Measurements from ENCODE around the gene ACOX1.

ACOX1 gene

GRCh38 chr17:75908201-75908600, 70.8 kb downstream of the ACOX1 start:
- DNase-seq (ENCODE audit: low spot score) = no peak

DNA sequence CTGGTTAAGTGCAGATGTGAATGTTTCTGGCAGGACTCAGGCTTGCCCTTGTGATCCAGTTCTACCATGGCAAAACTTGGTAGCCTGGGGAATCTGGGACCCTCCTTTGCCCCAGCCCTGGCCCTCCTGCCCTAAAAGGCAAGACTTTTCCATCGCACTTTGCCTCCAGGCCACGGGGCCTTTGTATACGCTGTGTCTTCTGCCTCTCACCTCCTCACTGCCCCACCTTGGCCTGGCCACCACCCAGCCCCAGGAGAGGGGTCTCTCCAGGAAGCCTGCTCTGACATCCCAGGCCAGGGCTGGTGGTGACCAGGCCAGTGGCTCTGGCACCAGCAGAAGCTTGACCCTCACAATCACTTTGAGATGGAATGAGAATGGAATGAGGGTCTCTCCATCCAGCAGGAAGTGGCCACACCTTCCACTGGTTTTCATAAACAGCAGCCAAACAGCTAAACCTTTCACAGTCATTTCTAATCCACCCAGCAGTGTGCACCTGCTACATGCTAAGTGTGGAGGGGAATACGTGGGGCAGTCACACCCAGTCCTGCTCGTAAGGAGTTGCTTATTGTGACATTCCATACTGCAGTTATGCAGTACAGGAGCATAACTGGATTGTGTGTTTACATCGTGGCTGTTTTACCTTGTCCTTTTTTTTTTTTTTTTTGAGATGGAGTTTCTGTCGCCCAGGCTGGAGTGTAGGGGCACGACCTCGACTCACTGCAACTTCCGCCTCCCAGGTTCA, 72.7 kb downstream of the ACOX1 start:
- no peak for DNase-seq (ENCODE audit: low spot score)

DNA sequence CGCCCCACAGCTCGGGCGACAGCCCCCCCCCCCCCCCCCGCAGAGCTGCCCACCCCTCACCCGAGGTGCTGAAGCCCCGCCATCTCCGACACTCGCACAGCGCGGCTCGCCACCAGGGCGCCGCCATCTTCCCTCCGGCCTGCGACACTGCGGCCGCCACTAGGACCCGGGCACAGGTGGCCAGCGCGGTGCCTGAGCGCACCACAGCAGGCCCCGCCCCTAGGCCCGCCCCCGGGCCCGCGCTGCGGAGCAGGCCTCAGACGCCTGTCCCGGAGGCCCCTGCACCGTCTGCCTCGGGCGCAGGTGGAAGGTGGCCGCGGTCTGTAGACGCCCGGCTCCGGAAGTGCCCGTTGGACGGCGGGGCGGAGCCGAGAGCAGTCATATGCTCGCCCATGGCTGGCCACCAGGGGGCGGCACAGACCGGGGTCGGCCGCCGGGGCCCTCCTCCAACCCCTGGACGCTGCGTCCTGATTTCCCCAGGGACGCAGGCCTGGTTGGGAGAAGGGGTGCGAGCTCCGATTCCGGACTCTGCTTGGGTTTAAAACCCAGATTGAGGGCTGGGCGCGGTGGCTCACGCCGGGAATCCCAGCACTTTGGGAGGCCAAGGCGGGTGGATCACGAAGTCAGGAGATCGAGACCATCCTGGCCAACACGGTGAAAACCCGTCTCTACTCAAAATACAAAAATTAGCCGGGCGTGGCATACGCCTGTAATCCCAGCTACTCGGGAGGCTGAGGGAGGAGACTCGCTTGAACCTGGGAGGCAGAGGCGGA, 74.0 kb downstream of the ACOX1 start, which contains the start of gene MRPL38:
Gene MRPL38, minus strand, starts transcription at position 136 of the 773 bp plus-strand sequence. Its CDS starts 9 bp downstream, at position 127.
- peak; percentile 96 for DNase-seq (ENCODE audit: low spot score)

GRCh38 chr17:75902406-75902805, 76.6 kb downstream of the ACOX1 start:
- no peak for DNase-seq (ENCODE audit: low spot score)

DNA sequence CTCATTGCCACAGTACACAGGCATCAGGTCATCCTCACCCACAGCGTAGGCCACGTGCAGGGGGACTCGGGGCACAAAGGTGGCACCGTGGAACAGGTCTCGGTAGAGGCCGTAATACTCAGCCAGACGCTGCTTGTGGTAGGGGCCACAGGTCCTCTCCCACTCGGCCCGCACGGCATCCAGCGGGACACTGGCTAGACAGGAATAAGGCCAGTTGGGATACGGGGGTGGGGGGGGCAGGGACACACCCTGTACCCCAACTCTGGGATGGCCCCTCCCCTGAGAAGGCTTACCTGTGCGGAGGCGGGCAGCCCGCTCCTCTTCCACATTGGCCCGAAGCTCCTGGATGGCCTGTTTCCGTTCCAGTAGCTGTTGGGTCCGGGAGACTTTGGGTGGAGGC, 77.2 kb downstream of the ACOX1 start:
- no peak for DNase-seq (ENCODE audit: low spot score)

GRCh38 chr17:75900691-75901533, 78.1 kb downstream of the ACOX1 start:
- DNase-seq (ENCODE audit: low spot score) = no peak

- DNase-seq (ENCODE audit: low spot score) = no peak
These were observed 79.0 kb downstream of the ACOX1 start for GRCh38 chr17:75899767-75900468.

GRCh38 chr17:75899353-75899752, 79.6 kb downstream of the ACOX1 start:
- DNase-seq (ENCODE audit: low spot score) = no peak

GRCh38 chr17:75898791-75899190, 80.2 kb downstream of the ACOX1 start:
- no peak for DNase-seq (ENCODE audit: low spot score)

DNA sequence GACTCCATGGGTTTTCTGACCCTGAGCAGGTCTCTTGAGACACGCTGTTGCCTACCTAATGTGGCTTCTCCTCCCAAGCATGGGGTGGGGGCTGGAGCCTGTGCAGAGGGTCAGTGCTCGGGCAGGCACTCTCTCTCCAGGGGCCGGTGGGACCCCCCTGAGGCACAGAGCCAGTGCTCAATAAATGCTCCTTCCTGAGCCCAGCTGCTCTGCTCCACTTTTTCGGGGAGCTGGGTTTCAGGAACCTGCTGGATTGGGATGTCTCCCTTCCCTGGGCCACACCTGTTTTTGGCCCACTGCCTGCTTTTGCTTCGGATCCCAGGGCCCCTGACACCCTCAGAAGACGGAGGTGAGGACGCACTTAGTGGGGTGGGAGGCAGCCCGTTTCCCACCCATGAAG, 80.9 kb downstream of the ACOX1 start:
- DNase-seq (ENCODE audit: low spot score) = no peak

DNA sequence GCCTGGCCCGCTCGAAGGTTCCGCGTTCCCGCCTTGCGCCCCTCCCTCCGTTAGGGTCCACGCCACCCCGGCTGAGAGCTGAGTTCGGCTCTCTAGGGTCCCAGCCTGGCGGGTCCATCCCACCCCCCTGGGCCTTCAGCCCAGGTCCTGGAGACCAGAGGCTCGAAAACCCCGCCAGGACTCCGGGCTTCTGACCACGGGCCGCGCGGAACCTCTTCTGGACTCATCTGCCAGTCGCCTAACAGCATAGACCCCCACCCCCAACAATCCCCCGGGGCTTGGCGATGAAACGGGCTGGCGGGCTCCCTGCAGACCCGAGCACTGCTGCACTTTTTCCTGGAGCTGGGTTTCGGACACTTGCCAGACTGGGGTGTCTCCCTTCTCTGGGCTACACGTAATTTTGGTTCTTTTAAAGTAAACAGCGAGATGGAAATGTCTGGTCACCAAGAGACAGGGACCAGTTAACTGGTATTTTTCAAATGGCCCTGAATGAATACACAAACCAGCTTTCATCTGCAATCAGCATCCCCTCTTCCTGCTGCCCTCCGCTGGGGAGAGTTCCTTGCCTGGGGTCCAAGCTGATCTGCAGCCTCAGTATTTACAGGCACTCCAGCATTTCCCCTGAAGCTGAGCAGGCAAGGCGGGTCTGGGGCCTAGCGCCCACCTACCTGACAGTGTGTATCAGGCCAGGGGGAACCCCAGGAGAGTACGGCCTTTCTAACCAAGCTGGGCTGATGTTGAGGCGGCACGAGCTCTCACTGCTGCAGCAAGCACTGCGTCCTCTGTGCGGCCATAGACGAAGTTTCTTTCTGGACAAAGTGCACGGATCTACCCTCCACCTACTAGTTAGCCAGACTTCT, 81.6 kb downstream of the ACOX1 start:
- no peak for DNase-seq (ENCODE audit: low spot score)

DNA sequence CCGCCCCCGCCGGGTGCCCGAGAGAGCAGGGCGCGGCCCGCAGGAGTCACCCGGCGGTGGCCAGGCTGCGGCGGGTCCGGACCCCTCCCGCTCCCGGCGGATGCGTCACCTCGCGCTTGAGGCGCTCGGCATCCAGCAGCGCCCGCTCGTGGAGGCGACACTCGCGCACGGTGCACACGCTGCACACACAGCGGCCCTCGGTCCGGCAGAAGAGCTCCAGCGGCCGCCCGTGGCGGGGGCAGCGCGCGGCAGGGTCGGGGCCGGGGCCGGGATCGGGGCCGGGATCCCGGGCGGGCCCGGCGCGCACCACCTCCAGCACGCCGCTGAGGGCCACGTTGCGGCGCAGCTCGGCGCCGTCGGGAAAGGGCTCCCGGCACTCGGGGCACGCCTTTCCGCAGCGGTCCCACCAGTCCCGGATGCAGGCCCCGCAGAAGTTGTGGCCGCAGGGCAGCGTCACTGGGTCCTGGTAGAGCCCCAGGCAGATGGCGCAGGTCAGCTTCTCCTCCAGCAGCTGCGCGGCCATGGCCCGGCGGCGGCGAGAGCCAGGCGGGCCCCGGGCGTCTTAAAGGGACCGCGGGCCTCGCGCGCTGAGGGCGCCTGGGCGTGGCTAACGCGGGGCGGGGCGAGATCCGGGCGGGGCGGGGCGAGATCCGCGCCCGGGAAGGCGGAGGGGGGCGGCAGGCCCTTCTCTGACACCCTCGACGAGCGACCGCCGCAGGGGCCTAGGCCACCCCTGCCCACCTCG, 82.4 kb downstream of the ACOX1 start, which contains the start of gene TRIM65:
Gene TRIM65, minus strand, starts transcription at position 537 of the 745 bp plus-strand sequence. Its CDS starts 14 bp downstream, at position 523.
- peak; percentile 84 for DNase-seq (ENCODE audit: low spot score)

GRCh38 chr17:75895370-75896155, 83.4 kb downstream of the ACOX1 start:
- peak; percentile 73 for DNase-seq (ENCODE audit: low spot score)

DNA sequence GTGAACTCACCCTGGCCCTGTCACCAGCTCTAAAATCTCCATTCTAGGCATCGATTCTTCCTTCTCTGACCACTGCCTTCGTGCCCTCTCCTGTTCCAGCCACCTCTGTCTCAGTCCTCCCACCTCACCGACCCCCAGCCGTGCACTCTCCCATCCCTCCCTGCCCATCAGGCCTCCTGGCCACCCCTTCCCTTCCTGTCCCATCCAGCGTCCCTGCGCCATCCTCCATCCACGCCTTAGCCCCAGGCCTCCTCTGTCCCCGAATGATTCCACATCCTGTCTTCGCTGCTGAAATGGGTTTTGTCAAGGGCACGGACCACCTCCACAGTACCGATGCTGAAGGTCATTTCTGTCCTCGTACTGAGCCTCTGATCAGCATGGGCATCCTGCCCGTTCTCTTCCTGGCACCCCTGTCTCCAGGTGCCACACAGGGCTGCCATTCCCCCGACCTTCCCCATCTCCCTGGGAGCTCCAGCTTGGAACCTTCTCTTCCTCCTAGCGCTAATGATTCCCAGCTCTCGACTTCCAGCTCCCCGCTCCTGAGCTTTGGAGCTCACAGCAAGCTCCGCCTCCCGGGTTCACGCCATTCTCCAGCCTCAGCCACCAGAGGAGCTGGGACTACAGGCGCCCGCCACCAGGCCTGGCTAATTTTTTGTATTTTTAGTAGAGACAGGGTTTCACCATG, 84.8 kb downstream of the ACOX1 start:
- no peak for DNase-seq (ENCODE audit: low spot score)

DNA sequence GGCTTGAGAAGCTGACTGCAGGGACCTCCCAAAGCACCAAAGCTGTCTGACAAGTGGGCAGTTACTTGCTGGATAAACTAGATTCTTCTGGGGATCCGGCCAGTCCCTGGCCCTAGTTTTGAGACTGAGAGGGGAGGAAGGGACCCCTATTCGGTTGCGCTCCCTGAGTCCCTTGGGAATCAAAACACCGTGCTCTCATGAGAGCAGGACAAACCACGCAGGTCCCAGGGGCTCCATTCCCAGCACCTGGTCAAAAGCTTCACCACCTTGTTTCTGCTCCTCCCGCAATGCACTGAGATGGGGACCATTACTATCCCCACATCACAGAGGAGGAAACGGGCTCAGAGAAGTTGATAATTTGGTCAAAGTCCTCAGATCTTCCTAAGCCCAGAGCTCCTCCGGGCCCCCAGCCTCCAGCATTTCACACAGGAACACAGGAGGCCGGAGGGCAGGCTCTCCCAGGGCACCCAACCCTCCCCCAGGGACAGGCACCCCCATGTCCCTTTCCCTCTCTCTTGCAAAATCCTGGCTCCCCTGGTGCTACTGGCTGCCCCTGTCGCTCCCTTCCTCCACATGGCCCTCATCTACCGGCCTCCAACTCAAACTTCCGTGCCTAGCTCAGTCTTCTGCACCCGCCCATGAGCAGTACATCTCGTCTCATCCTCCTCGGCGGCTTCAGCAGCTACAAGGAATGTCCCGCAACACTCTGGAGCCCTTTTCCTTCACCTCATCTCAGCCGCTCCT, 85.5 kb downstream of the ACOX1 start:
- DNase-seq (ENCODE audit: low spot score) = no peak

GRCh38 chr17:75892556-75893224, 86.3 kb downstream of the ACOX1 start:
- no peak for DNase-seq (ENCODE audit: low spot score)
